Ishikawa (cell line): ENCODE data around the gene POLR3A.

Experiments
- CEBPB ChIP-seq: IDR thresholded peaks from 2 replicates; pipeline ENCODE4 v1.6.1; 2012
- EP300 ChIP-seq: IDR thresholded peaks from 2 replicates; pipeline ENCODE4 v1.6.1; 2012; ENCODE audit warnings: borderline replicate concordance
- NFIC ChIP-seq: IDR thresholded peaks from 2 replicates; pipeline ENCODE4 v1.6.1; 2012
- RAD21 ChIP-seq: IDR thresholded peaks from 2 replicates; pipeline ENCODE4 v1.6.1; 2012; ENCODE audit warnings: low read depth

DNA sequence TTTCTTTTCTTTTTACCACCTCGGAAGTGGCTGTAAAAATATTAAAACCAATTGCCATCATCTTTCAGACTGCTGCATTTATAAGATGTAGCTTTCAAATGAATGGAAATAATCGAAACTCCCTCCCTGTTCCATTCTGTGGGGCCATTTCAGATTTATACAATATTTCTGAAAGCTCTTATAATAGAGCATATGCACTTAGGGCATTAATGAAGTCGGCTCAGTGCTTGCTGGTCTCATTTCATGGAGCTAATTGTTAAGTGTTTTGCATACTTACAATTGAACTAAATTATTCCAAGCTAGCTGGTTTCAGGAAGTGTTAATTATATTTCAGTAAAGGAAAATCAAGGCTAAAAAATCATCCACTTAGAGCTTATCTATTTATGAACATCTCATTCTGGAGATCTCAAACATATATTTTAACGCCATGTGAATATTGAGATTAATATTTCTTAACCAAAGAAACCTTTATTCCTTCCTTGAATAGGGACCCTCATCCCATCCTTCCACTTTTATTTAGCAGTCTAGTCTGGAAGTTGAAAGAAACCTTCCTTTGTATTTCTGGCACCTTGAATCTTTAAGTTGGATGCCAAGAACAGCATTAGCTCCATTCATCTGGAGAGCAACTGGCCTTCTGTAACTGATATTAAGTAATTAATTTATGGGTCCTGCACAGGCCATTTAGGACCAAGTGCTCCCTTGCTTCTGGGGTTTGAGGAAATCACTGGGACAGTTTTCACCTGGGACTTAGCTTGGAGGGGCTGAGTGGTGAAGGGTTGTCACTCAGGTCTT, 49.4 kb upstream of the POLR3A start:
- no peak for TF ChIP-seq NFIC
- TF ChIP-seq RAD21 = no peak
- no peak for TF ChIP-seq CEBPB
- no peak for TF ChIP-seq EP300
